Stomach (tissue), 19 donors: ENCODE data around the gene PRDM2. TPM values are rescaled to one million over a fixed set of nuclear protein-coding genes. Genes with fewer than 3 reads are reported as not detected.

Experiments
- DNase-seq, 2 donors: peaks; one replicate each; pipeline versions ENCODE4 v3.0.0 to v3.0.0-alpha.2; 2013 to 2019
- H3K27ac ChIP-seq, 5 donors: fragments of 200-600 bp in 4 of 5; sonication (generic) in 4 of 5; one replicate each; pipeline ENCODE4 v1.5.1; 2013 to 2019; ENCODE audit warnings: mild to moderate bottlenecking in 1 of 5, moderate library complexity in 1 of 5
- H3K27me3 ChIP-seq, 3 donors: fragments of 200-600 bp; sonication (generic); one replicate each; pipeline ENCODE4 v1.5.1; 2017 to 2019; ENCODE audit warnings: mixed run types in 1 of 3
- H3K36me3 ChIP-seq, 4 donors: fragments of 200-600 bp; sonication (generic); 1 replicate in 3 of 4; 2 replicates in 1 of 4; pipeline ENCODE4 v1.5.1; 2016 to 2019
- H3K4me1 ChIP-seq, 4 donors: fragments of 200-600 bp; sonication (generic); one replicate each; pipeline ENCODE4 v1.5.1; 2016 to 2019
- H3K4me3 ChIP-seq, 4 donors: fragments of 200-600 bp; sonication (generic) in 3 of 4; one replicate each; pipeline ENCODE4 v1.5.1; 2016 to 2019; ENCODE audit warnings: mild to moderate bottlenecking in 1 of 4
- H3K9me3 ChIP-seq, 4 donors: fragments of 200-600 bp; sonication (generic); one replicate each; pipeline ENCODE4 v1.5.1; 2016 to 2019
- EP300 ChIP-seq: sonication (generic); formaldehyde crosslinking; IDR thresholded peaks from one replicate; pipeline ENCODE4 v1.6.1; 2017; ENCODE audit warnings: antibody characterized with exemption
- POLR2A ChIP-seq, 4 donors: fragments of 450-650 bp; IDR thresholded peaks; one replicate each; pipeline ENCODE4 v1.6.1; 2016; ENCODE audit warnings: antibody characterized with exemption in 4 of 4, control low read depth in 2 of 4, mild to moderate bottlenecking in 1 of 4, moderate library complexity in 1 of 4
- POLR2AphosphoS5 ChIP-seq, 3 donors: sonication (generic); formaldehyde crosslinking; IDR thresholded peaks; one replicate each; pipeline ENCODE4 v1.6.1; 2016; ENCODE audit warnings: antibody characterized with exemption in 3 of 3
- WGBS, 5 donors: extraction: QIAGEN DNeasy Blood & Tissue Kit in 3 of 5; methylation state at CpG; one replicate each; pipeline versions ENCODE4 v1.1.5 to v1.1.7; 2013 to 2018; 5-methylcytosine and 5-hydroxymethylcytosine counted together
- intact Hi-C: fragments of 100-400 bp; cut with DNase I; formaldehyde crosslinking; loops from one replicate; pipeline ENCODE4 v1.15.1; 2023; ENCODE audit warnings: low total_unique reads
- long read RNA-seq, 10 donors: transcript quantifications; one replicate each; lab custom pipeline, GENCODE V29; 2026
- polyA plus RNA-seq, 3 donors: library from polyadenylated mRNA; stranded (reverse); fragments of 200-250 nt; gene quantifications; one replicate each; pipeline ENCODE4 v1.2.3, GENCODE V29; 2013
- total RNA-seq, 5 donors: library from RNA; depleted of rRNA; stranded (reverse); fragments of >200 nt; gene quantifications; one replicate each; pipeline versions ENCODE4 v1.1.0 to v1.2.3, GENCODE V29; 2014 to 2016
- TF ChIP-seq, protein P1 (sequence below), 7 experiments: fragments of 450-650 bp in 4 of 7; fragments of 200-600 bp in 3 of 7; sonication (generic) in 3 of 7; IDR thresholded peaks; one replicate each; pipeline ENCODE4 v1.5.1; 2016 to 2019; ENCODE audit warnings: antibody characterized with exemption in 7 of 7, control low read depth in 2 of 7, mild to moderate bottlenecking in 1 of 7
- donor health status: healthy with polysubstance abuse.
- donor health status: Bipolar disorder and iron deficiency.
- donor health status: healthy.

PRDM2 gene, protein sequence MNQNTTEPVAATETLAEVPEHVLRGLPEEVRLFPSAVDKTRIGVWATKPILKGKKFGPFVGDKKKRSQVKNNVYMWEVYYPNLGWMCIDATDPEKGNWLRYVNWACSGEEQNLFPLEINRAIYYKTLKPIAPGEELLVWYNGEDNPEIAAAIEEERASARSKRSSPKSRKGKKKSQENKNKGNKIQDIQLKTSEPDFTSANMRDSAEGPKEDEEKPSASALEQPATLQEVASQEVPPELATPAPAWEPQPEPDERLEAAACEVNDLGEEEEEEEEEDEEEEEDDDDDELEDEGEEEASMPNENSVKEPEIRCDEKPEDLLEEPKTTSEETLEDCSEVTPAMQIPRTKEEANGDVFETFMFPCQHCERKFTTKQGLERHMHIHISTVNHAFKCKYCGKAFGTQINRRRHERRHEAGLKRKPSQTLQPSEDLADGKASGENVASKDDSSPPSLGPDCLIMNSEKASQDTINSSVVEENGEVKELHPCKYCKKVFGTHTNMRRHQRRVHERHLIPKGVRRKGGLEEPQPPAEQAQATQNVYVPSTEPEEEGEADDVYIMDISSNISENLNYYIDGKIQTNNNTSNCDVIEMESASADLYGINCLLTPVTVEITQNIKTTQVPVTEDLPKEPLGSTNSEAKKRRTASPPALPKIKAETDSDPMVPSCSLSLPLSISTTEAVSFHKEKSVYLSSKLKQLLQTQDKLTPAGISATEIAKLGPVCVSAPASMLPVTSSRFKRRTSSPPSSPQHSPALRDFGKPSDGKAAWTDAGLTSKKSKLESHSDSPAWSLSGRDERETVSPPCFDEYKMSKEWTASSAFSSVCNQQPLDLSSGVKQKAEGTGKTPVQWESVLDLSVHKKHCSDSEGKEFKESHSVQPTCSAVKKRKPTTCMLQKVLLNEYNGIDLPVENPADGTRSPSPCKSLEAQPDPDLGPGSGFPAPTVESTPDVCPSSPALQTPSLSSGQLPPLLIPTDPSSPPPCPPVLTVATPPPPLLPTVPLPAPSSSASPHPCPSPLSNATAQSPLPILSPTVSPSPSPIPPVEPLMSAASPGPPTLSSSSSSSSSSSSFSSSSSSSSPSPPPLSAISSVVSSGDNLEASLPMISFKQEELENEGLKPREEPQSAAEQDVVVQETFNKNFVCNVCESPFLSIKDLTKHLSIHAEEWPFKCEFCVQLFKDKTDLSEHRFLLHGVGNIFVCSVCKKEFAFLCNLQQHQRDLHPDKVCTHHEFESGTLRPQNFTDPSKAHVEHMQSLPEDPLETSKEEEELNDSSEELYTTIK (N-terminal part only)
- 10 to 100 TPM; 11.6 to 77.7 (median 38.5) TPM for total RNA-seq
- polyA plus RNA-seq = 10 to 100 TPM; 10.1 to 13.3 (median 12.7) TPM
- long read RNA-seq, donor 1 = 0 reads
- long read RNA-seq, donor 2 = 0 reads
- long read RNA-seq, donor 3 = 0 reads
- long read RNA-seq, donor 4 = 0 reads
- long read RNA-seq, donor 5, partial matches to known transcripts = 5 of 5 reads
- long read RNA-seq, donor 5, other reads (novel, unspliced or antisense) = 0 of 5 reads
- long read RNA-seq, donor 6 = 0 reads
- long read RNA-seq, donor 7 = 0 reads
- long read RNA-seq, donor 8, partial matches to known transcripts = 0 of 1 reads
- long read RNA-seq, donor 8, other reads (novel, unspliced or antisense) = 0 of 1 reads
- long read RNA-seq, donor 9, partial matches to known transcripts = 9 of 9 reads
- long read RNA-seq, donor 9, other reads (novel, unspliced or antisense) = 0 of 9 reads
- long read RNA-seq, donor 10 = 0 reads

DNA sequence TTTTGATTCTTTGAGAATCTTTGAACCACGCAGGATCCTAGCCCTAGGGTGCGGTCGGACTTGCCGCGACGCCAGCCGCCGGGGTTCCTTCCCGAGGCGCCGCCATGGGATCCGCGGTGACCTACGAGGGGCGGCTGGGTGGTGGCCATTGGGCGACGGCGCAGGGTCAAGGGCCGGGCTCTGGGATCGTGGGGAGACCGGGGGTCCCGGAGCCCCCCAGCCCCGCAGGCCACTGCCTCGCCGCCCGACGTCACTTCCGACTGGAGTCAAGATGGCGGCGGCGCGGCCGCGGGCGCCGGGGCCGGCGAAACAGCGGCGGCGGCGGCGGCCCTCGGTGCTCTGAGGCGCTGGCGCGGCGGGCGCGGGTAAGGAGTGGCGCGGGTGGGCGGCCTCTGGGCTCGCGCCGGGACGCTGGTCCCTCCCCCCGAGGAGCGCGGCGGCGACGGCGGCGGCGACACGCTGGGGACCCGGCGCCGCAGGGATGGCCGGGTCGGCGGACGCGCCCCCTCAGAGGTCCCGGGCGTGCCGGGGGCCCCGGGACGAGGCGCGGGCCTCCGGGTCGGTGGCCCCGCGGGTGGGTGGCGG, at the start of gene PRDM2:
PRDM2 (plus strand) TSS at position 253 of the 585 bp plus-strand sequence. CDS start 15,418 bp downstream, outside the sequence.
- intact Hi-C loops = no loop called here
- H3K27ac ChIP-seq = peak within 1 kb of the TSS; percentile 79 to 97 (median 92)
- peaks cover 0 to 9% (median 3%) of the 10 kb centered on the region in 3 donors for H3K27me3 ChIP-seq
- TF ChIP-seq, protein P1, sequence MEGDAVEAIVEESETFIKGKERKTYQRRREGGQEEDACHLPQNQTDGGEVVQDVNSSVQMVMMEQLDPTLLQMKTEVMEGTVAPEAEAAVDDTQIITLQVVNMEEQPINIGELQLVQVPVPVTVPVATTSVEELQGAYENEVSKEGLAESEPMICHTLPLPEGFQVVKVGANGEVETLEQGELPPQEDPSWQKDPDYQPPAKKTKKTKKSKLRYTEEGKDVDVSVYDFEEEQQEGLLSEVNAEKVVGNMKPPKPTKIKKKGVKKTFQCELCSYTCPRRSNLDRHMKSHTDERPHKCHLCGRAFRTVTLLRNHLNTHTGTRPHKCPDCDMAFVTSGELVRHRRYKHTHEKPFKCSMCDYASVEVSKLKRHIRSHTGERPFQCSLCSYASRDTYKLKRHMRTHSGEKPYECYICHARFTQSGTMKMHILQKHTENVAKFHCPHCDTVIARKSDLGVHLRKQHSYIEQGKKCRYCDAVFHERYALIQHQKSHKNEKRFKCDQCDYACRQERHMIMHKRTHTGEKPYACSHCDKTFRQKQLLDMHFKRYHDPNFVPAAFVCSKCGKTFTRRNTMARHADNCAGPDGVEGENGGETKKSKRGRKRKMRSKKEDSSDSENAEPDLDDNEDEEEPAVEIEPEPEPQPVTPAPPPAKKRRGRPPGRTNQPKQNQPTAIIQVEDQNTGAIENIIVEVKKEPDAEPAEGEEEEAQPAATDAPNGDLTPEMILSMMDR (IDR thresholded peaks at IDR 0.05) = no peak
- no peak for TF ChIP-seq POLR2AphosphoS5 (IDR thresholded peaks at IDR 0.05)
- no peak for TF ChIP-seq EP300
- TF ChIP-seq POLR2A (IDR thresholded peaks at IDR 0.05) = no peak
- peak; percentile 52 to 87 for DNase-seq
- H3K4me1 ChIP-seq = peaks cover 7 to 46% (median 25%) of the 10 kb centered on the region in 4 donors
- H3K9me3 ChIP-seq = peaks cover 0 to 6% (median 5%) of the 10 kb centered on the region in 4 donors
- H3K36me3 ChIP-seq = no peaks in the 10 kb centered on the region
- H3K4me3 ChIP-seq = peak within 1 kb of the TSS; percentile 63 to 94 (median 79)
- WGBS, 5 donors = 0 to 3% (median 2%) methylated on average over 6 to 86 of the region's 87 CpGs

DNA sequence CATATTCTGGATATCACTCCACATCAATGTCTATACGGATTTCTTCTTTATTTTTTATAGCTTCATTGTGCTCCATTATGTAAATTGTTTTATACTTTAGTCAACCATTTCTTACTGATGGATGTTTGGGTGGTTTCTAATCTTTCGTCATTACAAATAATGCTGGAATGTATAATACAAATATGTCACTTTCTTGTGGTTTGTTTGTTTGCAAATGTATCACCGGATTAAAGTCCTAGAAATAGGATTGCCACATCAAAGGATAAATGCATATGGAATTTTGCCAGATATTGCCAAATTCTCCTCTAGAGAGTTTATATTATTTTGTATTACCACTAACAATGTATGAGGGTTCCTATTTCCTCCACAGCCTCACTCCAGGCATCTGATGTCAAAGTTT, 48.7 kb upstream of the PRDM2 start:
- H3K9me3 ChIP-seq = no peaks in the 10 kb centered on the region
- no peak overlapping the region for H3K27ac ChIP-seq
- no peak for DNase-seq
- TF ChIP-seq POLR2A (IDR thresholded peaks at IDR 0.05) (no peak), POLR2AphosphoS5 (IDR thresholded peaks at IDR 0.05) (peak in 1 of 3 donors; percentile 29), EP300 (no peak)
- TF ChIP-seq, protein P1 (IDR thresholded peaks at IDR 0.05) = no peak
- no peaks in the 10 kb centered on the region for H3K27me3 ChIP-seq
- intact Hi-C loops = no loop called here
- WGBS, 5 donors = 41 to 56% (median 52%) methylated on average over 3 of the region's 3 CpGs
- no peaks in the 10 kb centered on the region for H3K4me1 ChIP-seq
- no peaks in the 10 kb centered on the region for H3K36me3 ChIP-seq
- no peak overlapping the region for H3K4me3 ChIP-seq

DNA sequence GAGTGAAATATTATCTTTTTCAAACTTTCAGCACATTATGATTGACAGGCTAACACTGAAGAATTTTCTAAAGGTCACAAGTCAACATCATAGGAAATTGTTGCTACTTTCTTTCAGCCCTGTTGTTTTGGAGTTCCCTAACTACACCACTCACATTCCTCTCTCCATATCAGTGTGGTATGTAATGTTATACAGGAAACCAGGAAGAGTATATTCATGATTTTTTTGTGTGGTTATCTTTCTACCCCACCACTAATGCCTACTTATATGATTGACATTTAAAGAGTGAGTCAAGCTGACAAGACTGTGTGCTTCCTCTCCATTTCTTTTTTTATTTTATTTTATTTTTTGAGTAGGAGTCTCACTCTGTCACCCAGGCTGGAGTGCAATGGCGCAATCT, 47.8 kb upstream of the PRDM2 start:
- DNase-seq = no peak
- Histone ChIP-seq H3K27me3 (no peaks in the 10 kb centered on the region), H3K4me1 (no peaks in the 10 kb centered on the region), H3K4me3 (no peak overlapping the region), H3K9me3 (no peaks in the 10 kb centered on the region), H3K36me3 (no peaks in the 10 kb centered on the region), H3K27ac (no peak overlapping the region)
- WGBS, 5 donors = 87 to 100% (median 92%) methylated on average over 1 of the region's 1 CpG
- intact Hi-C loops = no loop called here
- TF ChIP-seq EP300 = no peak
- TF ChIP-seq, protein P1 (IDR thresholded peaks at IDR 0.05) = no peak
- no peak for TF ChIP-seq POLR2AphosphoS5 (IDR thresholded peaks at IDR 0.05)
- TF ChIP-seq POLR2A (IDR thresholded peaks at IDR 0.05) = no peak
